ENCODE data around the gene DPYSL5. TPM values are rescaled to one million over a fixed set of nuclear protein-coding genes. Genes with fewer than 3 reads are reported as not detected.

The DPYSL5 gene
- total and polyA plus RNA-seq, 2 of the 8 experiments (the other 6 are each of a cell fraction or from before 2014, with no cell fraction given) = 11.9 to 16.4 TPM

GRCh38 chr2:26855466-26855865 is 7.5 kb downstream of the DPYSL5 start (continued):
- TF ChIP-seq, protein P1, sequence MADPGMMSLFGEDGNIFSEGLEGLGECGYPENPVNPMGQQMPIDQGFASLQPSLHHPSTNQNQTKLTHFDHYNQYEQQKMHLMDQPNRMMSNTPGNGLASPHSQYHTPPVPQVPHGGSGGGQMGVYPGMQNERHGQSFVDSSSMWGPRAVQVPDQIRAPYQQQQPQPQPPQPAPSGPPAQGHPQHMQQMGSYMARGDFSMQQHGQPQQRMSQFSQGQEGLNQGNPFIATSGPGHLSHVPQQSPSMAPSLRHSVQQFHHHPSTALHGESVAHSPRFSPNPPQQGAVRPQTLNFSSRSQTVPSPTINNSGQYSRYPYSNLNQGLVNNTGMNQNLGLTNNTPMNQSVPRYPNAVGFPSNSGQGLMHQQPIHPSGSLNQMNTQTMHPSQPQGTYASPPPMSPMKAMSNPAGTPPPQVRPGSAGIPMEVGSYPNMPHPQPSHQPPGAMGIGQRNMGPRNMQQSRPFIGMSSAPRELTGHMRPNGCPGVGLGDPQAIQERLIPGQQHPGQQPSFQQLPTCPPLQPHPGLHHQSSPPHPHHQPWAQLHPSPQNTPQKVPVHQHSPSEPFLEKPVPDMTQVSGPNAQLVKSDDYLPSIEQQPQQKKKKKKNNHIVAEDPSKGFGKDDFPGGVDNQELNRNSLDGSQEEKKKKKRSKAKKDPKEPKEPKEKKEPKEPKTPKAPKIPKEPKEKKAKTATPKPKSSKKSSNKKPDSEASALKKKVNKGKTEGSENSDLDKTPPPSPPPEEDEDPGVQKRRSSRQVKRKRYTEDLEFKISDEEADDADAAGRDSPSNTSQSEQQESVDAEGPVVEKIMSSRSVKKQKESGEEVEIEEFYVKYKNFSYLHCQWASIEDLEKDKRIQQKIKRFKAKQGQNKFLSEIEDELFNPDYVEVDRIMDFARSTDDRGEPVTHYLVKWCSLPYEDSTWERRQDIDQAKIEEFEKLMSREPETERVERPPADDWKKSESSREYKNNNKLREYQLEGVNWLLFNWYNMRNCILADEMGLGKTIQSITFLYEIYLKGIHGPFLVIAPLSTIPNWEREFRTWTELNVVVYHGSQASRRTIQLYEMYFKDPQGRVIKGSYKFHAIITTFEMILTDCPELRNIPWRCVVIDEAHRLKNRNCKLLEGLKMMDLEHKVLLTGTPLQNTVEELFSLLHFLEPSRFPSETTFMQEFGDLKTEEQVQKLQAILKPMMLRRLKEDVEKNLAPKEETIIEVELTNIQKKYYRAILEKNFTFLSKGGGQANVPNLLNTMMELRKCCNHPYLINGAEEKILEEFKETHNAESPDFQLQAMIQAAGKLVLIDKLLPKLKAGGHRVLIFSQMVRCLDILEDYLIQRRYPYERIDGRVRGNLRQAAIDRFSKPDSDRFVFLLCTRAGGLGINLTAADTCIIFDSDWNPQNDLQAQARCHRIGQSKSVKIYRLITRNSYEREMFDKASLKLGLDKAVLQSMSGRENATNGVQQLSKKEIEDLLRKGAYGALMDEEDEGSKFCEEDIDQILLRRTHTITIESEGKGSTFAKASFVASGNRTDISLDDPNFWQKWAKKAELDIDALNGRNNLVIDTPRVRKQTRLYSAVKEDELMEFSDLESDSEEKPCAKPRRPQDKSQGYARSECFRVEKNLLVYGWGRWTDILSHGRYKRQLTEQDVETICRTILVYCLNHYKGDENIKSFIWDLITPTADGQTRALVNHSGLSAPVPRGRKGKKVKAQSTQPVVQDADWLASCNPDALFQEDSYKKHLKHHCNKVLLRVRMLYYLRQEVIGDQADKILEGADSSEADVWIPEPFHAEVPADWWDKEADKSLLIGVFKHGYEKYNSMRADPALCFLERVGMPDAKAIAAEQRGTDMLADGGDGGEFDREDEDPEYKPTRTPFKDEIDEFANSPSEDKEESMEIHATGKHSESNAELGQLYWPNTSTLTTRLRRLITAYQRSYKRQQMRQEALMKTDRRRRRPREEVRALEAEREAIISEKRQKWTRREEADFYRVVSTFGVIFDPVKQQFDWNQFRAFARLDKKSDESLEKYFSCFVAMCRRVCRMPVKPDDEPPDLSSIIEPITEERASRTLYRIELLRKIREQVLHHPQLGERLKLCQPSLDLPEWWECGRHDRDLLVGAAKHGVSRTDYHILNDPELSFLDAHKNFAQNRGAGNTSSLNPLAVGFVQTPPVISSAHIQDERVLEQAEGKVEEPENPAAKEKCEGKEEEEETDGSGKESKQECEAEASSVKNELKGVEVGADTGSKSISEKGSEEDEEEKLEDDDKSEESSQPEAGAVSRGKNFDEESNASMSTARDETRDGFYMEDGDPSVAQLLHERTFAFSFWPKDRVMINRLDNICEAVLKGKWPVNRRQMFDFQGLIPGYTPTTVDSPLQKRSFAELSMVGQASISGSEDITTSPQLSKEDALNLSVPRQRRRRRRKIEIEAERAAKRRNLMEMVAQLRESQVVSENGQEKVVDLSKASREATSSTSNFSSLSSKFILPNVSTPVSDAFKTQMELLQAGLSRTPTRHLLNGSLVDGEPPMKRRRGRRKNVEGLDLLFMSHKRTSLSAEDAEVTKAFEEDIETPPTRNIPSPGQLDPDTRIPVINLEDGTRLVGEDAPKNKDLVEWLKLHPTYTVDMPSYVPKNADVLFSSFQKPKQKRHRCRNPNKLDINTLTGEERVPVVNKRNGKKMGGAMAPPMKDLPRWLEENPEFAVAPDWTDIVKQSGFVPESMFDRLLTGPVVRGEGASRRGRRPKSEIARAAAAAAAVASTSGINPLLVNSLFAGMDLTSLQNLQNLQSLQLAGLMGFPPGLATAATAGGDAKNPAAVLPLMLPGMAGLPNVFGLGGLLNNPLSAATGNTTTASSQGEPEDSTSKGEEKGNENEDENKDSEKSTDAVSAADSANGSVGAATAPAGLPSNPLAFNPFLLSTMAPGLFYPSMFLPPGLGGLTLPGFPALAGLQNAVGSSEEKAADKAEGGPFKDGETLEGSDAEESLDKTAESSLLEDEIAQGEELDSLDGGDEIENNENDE (IDR thresholded peaks at IDR 0.05; ENCODE audit: insufficient replicate concordance, low read length) = no peak
- TF ChIP-seq EP300 (IDR thresholded peaks at IDR 0.05; ENCODE audit: borderline replicate concordance in 1 of 2, low read depth in 2 of 2, low read length in 2 of 2) = no peak
- no peak for TF ChIP-seq ZNF274 (IDR thresholded peaks at IDR 0.05; ENCODE audit: borderline replicate concordance, extremely low read depth, low read length)
- TF ChIP-seq BCL11A (IDR thresholded peaks at IDR 0.05; ENCODE audit: low read depth in 2 of 2, low read length in 2 of 2) = no peak
- TF ChIP-seq RBBP5 (IDR thresholded peaks at IDR 0.05; ENCODE audit: borderline replicate concordance, low read depth, low read length) = no peak
